DOHH2 (cell line): ENCODE data around the gene SERAC1.
"Not testable (repeated sequence)": the region's sequence is repeated elsewhere in the genome, so short reads cannot be mapped to it uniquely, and the experiment has no call there.

Experiments
- H3F3A ChIP-seq: fragments of 200-600 bp; sonication (generic), shearing (Covaris generic); 2 replicates; pipeline ENCODE4 v1.6.0; 2016; ENCODE audit warnings: antibody characterized with exemption, mild to moderate bottlenecking; ENCODE audit not compliant: control insufficient read depth, insufficient read depth
- H3K27ac ChIP-seq: fragments of 200-600 bp; sonication (generic); 2 replicates; pipeline ENCODE4 v1.5.1; 2014; ENCODE audit warnings: low read depth, mild to moderate bottlenecking, low read length, moderate library complexity
- H3K27me3 ChIP-seq: fragments of 200-600 bp; sonication (generic); 2 replicates; pipeline ENCODE4 v1.6.1; 2014; ENCODE audit warnings: mild to moderate bottlenecking, low read length, mixed read lengths; ENCODE audit not compliant: control insufficient read depth
- H3K36me3 ChIP-seq: fragments of 200-600 bp; sonication (generic); 2 replicates; pipeline ENCODE4 v1.6.1; 2014; ENCODE audit warnings: mild to moderate bottlenecking, low read length, moderate library complexity, mixed read lengths; ENCODE audit not compliant: control insufficient read depth
- H3K4me1 ChIP-seq: fragments of 200-600 bp; sonication (generic); 2 replicates; pipeline ENCODE4 v1.6.1; 2014; ENCODE audit warnings: mild to moderate bottlenecking, low read length, mixed read lengths; ENCODE audit not compliant: control insufficient read depth
- H3K4me2 ChIP-seq: fragments of 200-600 bp; sonication (generic); 2 replicates; pipeline ENCODE4 v1.6.0; 2014; ENCODE audit warnings: mild to moderate bottlenecking, low read length, moderate library complexity
- H3K4me3 ChIP-seq: fragments of 200-600 bp; sonication (generic); 2 replicates; pipeline ENCODE4 v1.5.1; 2014; ENCODE audit warnings: mild to moderate bottlenecking, low read length, mixed read lengths
- H3K79me2 ChIP-seq: fragments of 200-600 bp; sonication (generic); 2 replicates; pipeline ENCODE4 v1.6.1; 2014; ENCODE audit warnings: mild to moderate bottlenecking, low read length, mixed read lengths; ENCODE audit not compliant: control insufficient read depth
- H3K9me2 ChIP-seq: fragments of 200-600 bp; sonication (generic); replicated peaks from 2 replicates; pipeline ENCODE4 v1.6.1; 2014; ENCODE audit warnings: mild to moderate bottlenecking, low read length, mixed read lengths; ENCODE audit not compliant: control insufficient read depth
- H3K9me3 ChIP-seq: fragments of 200-600 bp; sonication (generic); 2 replicates; pipeline ENCODE4 v1.6.1; 2014; ENCODE audit warnings: antibody characterized with exemption, low read length, mixed read lengths; ENCODE audit not compliant: control insufficient read depth, insufficient read depth
- H4K20me1 ChIP-seq: fragments of 200-600 bp; sonication (generic); 2 replicates; pipeline ENCODE4 v1.6.0; 2014; ENCODE audit warnings: low read depth, mild to moderate bottlenecking, antibody characterized with exemption, low read length, moderate library complexity; ENCODE audit not compliant: control insufficient read depth, insufficient read depth
- EZH2phosphoT487 ChIP-seq: fragments of 200-600 bp; sonication (generic); IDR thresholded peaks from 2 replicates; pipeline ENCODE4 v1.6.1; 2017; ENCODE audit warnings: borderline replicate concordance, mild to moderate bottlenecking, antibody characterized with exemption, low read length, moderate library complexity, mixed read lengths
- TF ChIP-seq, protein P1 (sequence below): fragments of 200-600 bp; sonication (generic); IDR thresholded peaks from one replicate; pipeline ENCODE4 v1.5.1; 2014; ENCODE audit warnings: antibody characterized with exemption, mild to moderate bottlenecking, low read depth, low read length; ENCODE audit not compliant: poor library complexity, severe bottlenecking

SERAC1 gene

GRCh38 chr6:158184608-158185007, 16.5 kb upstream of the SERAC1 start:
- H3K4me1 ChIP-seq: no peaks in the 10 kb centered on the region
- no peak overlapping the region for H3K4me3 ChIP-seq
- no peaks in the 10 kb centered on the region for H3K9me3 ChIP-seq
- H3K36me3 ChIP-seq: no peaks in the 10 kb centered on the region
- no peaks in the 10 kb centered on the region for H3K79me2 ChIP-seq
- H3K4me2 ChIP-seq: no peak overlapping the region
- no peak for TF ChIP-seq EZH2phosphoT487
- TF ChIP-seq, protein P1, sequence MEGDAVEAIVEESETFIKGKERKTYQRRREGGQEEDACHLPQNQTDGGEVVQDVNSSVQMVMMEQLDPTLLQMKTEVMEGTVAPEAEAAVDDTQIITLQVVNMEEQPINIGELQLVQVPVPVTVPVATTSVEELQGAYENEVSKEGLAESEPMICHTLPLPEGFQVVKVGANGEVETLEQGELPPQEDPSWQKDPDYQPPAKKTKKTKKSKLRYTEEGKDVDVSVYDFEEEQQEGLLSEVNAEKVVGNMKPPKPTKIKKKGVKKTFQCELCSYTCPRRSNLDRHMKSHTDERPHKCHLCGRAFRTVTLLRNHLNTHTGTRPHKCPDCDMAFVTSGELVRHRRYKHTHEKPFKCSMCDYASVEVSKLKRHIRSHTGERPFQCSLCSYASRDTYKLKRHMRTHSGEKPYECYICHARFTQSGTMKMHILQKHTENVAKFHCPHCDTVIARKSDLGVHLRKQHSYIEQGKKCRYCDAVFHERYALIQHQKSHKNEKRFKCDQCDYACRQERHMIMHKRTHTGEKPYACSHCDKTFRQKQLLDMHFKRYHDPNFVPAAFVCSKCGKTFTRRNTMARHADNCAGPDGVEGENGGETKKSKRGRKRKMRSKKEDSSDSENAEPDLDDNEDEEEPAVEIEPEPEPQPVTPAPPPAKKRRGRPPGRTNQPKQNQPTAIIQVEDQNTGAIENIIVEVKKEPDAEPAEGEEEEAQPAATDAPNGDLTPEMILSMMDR: no peak
- no peaks in the 10 kb centered on the region for H3F3A ChIP-seq
- H3K27me3 ChIP-seq: no peaks in the 10 kb centered on the region
- no peak overlapping the region for H3K27ac ChIP-seq
- H3K9me2 ChIP-seq: no peaks in the 10 kb centered on the region
- H4K20me1 ChIP-seq: no peaks in the 10 kb centered on the region

- H3K4me2 ChIP-seq, H3K4me1 ChIP-seq, H3K4me3 ChIP-seq: not testable (repeated sequence)
Measured at GRCh38 chr6:158183174-158183972, 15.3 kb upstream of the SERAC1 start.

DNA sequence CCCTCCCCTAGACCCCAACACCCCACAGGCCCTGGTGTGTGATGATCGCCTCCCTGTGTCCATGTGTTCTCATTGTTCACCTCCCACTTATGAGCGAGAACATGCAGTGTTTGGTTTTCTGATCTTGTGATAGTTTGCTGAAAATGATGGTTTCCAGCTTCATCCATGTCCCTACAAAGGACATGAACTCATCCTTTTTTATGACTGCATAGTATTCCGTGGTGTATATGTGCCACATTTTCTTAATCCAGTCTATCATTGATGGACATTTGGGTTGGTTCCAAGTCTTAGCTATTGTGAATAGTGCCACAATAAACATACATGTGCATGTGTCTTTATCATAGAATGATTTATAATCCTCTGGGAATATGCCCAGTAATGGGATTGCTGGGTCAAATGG, 9.7 kb upstream of the SERAC1 start:
- H3K9me3 ChIP-seq, H3F3A ChIP-seq, H3K4me1 ChIP-seq, H3K79me2 ChIP-seq, H3K9me2 ChIP-seq, H3K36me3 ChIP-seq, H3K27me3 ChIP-seq, H3K27ac ChIP-seq, H3K4me3 ChIP-seq, H4K20me1 ChIP-seq, H3K4me2 ChIP-seq: not testable (repeated sequence)

More at GRCh38 chr6:158183174-158183972, 15.3 kb upstream of the SERAC1 start:
- H3K79me2 ChIP-seq, H3K9me2 ChIP-seq, H3K36me3 ChIP-seq, H3K27ac ChIP-seq, H3F3A ChIP-seq, H3K27me3 ChIP-seq, H3K9me3 ChIP-seq, H4K20me1 ChIP-seq: not testable (repeated sequence)

DNA sequence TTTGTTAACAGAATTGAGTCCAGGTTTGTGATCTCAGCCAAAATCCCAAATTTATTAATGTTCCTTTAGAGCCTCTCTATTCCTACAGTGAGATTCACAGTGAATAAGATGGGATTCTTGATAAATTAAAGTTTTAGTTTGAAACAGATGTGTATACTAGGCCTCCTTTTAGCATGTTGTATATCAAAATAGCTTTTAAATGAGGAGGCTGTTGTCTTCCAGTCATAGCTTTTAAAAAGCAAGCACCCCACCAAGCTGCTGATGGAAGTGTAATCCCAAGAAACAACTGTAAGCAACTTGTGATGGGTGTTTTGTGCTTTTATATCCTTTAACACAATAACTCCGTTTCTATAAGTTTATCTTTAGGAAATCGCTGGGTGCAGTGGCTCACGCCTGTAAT, 7.0 kb upstream of the SERAC1 start:
- no peak for TF ChIP-seq EZH2phosphoT487
- TF ChIP-seq, protein P1: no peak
- Histone ChIP-seq H3K4me2 (no peak overlapping the region), H3K9me2 (no peaks in the 10 kb centered on the region), H3K27me3 (no peaks in the 10 kb centered on the region), H4K20me1 (no peaks in the 10 kb centered on the region), H3K27ac (no peak overlapping the region), H3K9me3 (no peaks in the 10 kb centered on the region), H3F3A (peaks cover under 1% of the 10 kb centered on the region; the same call in 1 of the 2 replicates), H3K4me3 (no peak overlapping the region), H3K79me2 (no peaks in the 10 kb centered on the region), H3K4me1 (no peaks in the 10 kb centered on the region), H3K36me3 (no peaks in the 10 kb centered on the region; the same call in 1 of the 2 replicates)
